Karpas-422 (cell line): ENCODE results near the gene FN1. TPM values are rescaled to one million over a fixed set of nuclear protein-coding genes. Genes with fewer than 3 reads are reported as not detected.

Experiments used
- DNase-seq: peaks from one replicate; pipeline ENCODE4 v3.0.0-alpha.2; 2015
- H2AFZ ChIP-seq: fragments of 200-600 bp; sonication (generic); 2 replicates; pipeline ENCODE4 v1.6.1; 2014; ENCODE audit warnings: antibody characterized with exemption, low read length, mixed read lengths
- H3K27ac ChIP-seq: fragments of 200-600 bp; sonication (generic); 2 replicates; pipeline ENCODE4 v1.5.1; 2014; ENCODE audit warnings: mild to moderate bottlenecking, low read length, moderate library complexity
- H3K27me3 ChIP-seq: fragments of 200-600 bp; sonication (generic); 2 replicates; pipeline ENCODE4 v1.6.1; 2014; ENCODE audit warnings: low read length, mixed read lengths
- H3K36me3 ChIP-seq: fragments of 200-600 bp; sonication (generic); 2 replicates; pipeline ENCODE4 v1.6.1; 2014; ENCODE audit warnings: low read length, mixed read lengths; ENCODE audit not compliant: insufficient read depth
- H3K4me1 ChIP-seq: fragments of 200-600 bp; sonication (generic); 2 replicates; pipeline ENCODE4 v1.6.1; 2014; ENCODE audit warnings: mild to moderate bottlenecking, low read length, mixed read lengths
- H3K4me2 ChIP-seq: fragments of 200-600 bp; sonication (generic); 2 replicates; pipeline ENCODE4 v1.6.1; 2014; ENCODE audit warnings: low read length, low read depth, mild to moderate bottlenecking; ENCODE audit not compliant: poor library complexity, severe bottlenecking
- H3K4me3 ChIP-seq: fragments of 200-600 bp; sonication (generic); 2 replicates; pipeline ENCODE4 v1.5.1; 2014; ENCODE audit warnings: mild to moderate bottlenecking, antibody characterized with exemption, low read length, mixed read lengths
- H3K79me2 ChIP-seq: fragments of 200-600 bp; sonication (generic); 2 replicates; pipeline ENCODE4 v1.6.1; 2014; ENCODE audit warnings: mild to moderate bottlenecking, low read length, mixed read lengths
- H3K9ac ChIP-seq: fragments of 200-600 bp; sonication (generic); 2 replicates; pipeline ENCODE4 v1.6.0; 2014; ENCODE audit warnings: low read length
- H3K9me2 ChIP-seq: fragments of 200-600 bp; sonication (generic), shearing (Covaris generic); replicated peaks from 2 replicates; pipeline ENCODE4 v1.6.0; 2014; ENCODE audit warnings: mild to moderate bottlenecking, low read length, moderate library complexity; ENCODE audit not compliant: insufficient read depth
- H3K9me3 ChIP-seq: fragments of 300-700, 200-600 bp; sonication (generic); 2 replicates; pipeline ENCODE4 v1.6.1; 2014; ENCODE audit warnings: low read length, mixed read lengths
- H4K20me1 ChIP-seq: fragments of 200-600 bp; sonication (generic); 2 replicates; pipeline ENCODE4 v1.6.1; 2014; ENCODE audit warnings: mild to moderate bottlenecking, antibody characterized with exemption, low read length, low read depth; ENCODE audit not compliant: insufficient read depth
- total RNA-seq: library from RNA; depleted of rRNA; stranded (reverse); fragments of >200 nt; shearing (Covaris generic); gene quantifications from 2 replicates; pipeline ENCODE4 v1.2.3, GENCODE V29; 2014; ENCODE audit warnings: low replicate concordance

FN1 gene
- total RNA-seq, 1 experiment from 2014 or later, result 0.67 TPM

DNA sequence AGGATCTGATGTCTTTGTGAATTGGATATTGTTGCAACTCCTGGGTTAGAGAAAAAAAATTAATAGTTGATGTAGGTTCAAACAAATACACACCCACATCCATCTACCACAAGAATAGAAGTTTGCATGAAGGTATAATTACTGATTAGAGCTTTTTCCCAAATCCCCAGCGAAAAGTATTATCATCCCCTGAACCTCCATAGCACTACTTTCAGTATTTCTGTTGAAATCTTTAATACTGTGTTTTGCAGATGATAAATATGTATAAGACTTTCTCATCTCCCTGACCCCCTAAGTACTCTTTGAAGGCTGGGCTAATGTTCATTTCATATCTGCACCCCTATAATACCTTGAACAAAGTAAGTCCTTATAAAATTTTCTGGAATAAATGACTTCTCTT is 6.4 kb downstream of the FN1 start:
- no peak for DNase-seq
- H3K36me3 ChIP-seq, result no peaks in the 10 kb centered on the region
- H3K4me1 ChIP-seq, result no peaks in the 10 kb centered on the region
- H3K9ac ChIP-seq, result no peak overlapping the region
- no peak overlapping the region for H3K4me3 ChIP-seq
- no peaks in the 10 kb centered on the region for H3K27me3 ChIP-seq
- H4K20me1 ChIP-seq, result no peaks in the 10 kb centered on the region
- H3K4me2 ChIP-seq, result no peak overlapping the region
- no peak overlapping the region for H3K27ac ChIP-seq
- H2AFZ ChIP-seq, result no peak overlapping the region
- H3K79me2 ChIP-seq, result no peaks in the 10 kb centered on the region
- no peaks in the 10 kb centered on the region for H3K9me3 ChIP-seq
- H3K9me2 ChIP-seq, result no peaks in the 10 kb centered on the region

- Histone ChIP-seq H3K9me3 (no peaks in the 10 kb centered on the region), H3K4me2 (no peak overlapping the region)
Measured at GRCh38 chr2:215428060-215428910, 7.6 kb downstream of the FN1 start.

DNA sequence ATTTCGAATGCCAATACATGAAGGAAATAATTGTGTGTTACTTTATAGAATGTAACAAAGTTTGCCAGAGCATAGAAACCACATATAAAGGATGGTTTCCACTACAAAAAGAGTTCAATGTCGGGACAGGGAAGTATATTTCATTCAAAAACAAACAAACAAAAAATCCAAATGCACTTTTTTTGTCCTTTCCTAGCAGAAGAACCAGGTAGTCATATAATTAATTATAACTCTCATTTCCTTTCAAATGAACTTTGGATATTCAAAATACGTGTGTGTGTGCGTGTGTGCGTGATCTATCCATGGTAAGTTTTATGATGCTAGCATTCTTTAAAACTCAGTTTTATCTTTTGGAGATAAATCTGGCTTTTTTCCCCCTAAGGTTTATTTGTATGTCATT is 8.3 kb downstream of the FN1 start:
- Histone ChIP-seq H3K4me2 (no peak overlapping the region), H3K9ac (no peak overlapping the region), H3K36me3 (no peaks in the 10 kb centered on the region), H3K9me2 (no peaks in the 10 kb centered on the region), H3K27ac (no peak overlapping the region), H2AFZ (no peak overlapping the region; the same call in 1 of the 2 replicates), H3K9me3 (no peaks in the 10 kb centered on the region), H3K27me3 (no peaks in the 10 kb centered on the region), H3K4me1 (no peaks in the 10 kb centered on the region), H3K4me3 (no peak overlapping the region), H3K79me2 (no peaks in the 10 kb centered on the region), H4K20me1 (no peaks in the 10 kb centered on the region)
- DNase-seq, result no peak

More at GRCh38 chr2:215428060-215428910, 7.6 kb downstream of the FN1 start:
- no peaks in the 10 kb centered on the region for H3K79me2 ChIP-seq
- no peak overlapping the region for H3K27ac ChIP-seq
- H3K9ac ChIP-seq, result no peak overlapping the region
- no peak overlapping the region for H2AFZ ChIP-seq
- H3K4me1 ChIP-seq, result no peaks in the 10 kb centered on the region
- no peaks in the 10 kb centered on the region for H3K36me3 ChIP-seq
- no peaks in the 10 kb centered on the region for H4K20me1 ChIP-seq
- no peak for DNase-seq
- H3K27me3 ChIP-seq, result no peaks in the 10 kb centered on the region
- no peak overlapping the region for H3K4me3 ChIP-seq
- H3K9me2 ChIP-seq, result no peaks in the 10 kb centered on the region

DNA sequence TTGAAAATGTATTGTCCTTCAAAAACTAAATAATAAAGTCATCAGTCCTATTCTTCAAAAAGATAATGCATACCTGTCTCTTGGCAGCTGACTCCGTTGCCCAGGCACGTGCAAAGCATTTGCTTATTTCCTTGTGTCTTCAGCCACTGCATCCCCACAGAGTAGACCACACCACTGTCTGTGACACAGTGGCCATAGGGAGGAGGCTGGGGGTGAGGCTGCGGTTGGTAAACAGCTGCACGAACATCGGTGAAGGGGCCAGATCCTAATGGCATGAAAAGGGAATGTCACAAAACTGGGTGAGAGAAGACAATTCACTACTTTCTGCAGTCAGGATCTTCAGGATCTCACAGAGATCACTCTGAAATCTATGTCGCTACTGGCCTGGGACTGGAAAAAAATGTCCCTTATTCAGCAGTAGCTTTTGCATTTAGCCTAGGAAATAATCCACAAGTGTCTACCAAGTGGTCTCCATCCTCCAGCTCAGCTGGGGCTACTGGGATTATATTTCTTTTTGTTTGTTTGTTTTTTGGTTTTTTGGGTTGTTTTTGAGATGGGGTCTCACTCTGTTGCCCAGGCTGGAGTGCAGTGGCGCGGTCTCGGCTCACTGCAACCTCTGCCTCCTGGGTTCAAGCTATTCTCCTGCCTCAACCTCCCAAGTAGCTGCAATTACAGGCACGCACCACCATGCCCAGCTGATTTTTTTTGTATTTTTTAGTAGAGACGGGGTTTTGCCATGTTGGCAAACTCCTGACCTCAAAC is 10.7 kb downstream of the FN1 start:
- no peak overlapping the region for H3K4me2 ChIP-seq
- no peak for DNase-seq
- H3K9me2 ChIP-seq, result no peaks in the 10 kb centered on the region

DNA sequence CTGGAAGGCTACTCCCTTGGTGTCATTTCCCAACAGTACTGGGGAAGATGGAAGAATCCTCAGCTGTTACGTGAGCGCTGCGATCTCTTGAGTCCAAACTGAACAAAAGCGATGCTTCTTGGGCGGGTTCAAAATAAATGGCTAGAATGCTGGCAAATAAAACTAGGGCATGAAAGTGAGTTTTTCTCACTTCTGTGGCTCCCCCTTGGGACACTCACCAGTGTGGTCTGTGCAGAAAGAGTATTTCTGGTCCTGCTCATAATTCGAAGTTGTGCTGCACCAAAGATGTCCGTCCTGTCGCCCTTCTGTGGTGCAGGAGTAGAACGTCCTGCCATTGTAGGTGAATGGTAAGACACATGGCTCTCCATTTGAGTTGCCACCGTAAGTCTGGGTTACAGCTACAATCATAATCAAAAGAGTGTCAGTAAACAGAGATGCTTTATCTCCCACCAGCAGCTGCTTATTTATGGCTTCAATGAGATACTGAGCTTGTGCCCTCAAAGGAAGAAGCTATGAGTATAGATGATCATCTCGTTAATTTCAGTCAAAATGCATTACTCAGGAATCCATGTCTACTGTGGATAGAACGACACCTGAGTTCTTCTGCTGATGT is 11.8 kb downstream of the FN1 start:
- Histone ChIP-seq H3K4me2 (no peak overlapping the region), H3K27me3 (no peaks in the 10 kb centered on the region), H3K79me2 (no peaks in the 10 kb centered on the region), H3K27ac (no peak overlapping the region), H3K4me3 (no peak overlapping the region), H4K20me1 (no peaks in the 10 kb centered on the region), H3K36me3 (no peaks in the 10 kb centered on the region), H3K9ac (no peak overlapping the region), H3K9me3 (no peaks in the 10 kb centered on the region), H3K4me1 (no peaks in the 10 kb centered on the region), H2AFZ (no peak overlapping the region), H3K9me2 (no peaks in the 10 kb centered on the region)
- no peak for DNase-seq

More for the DNA sequence above, 10.7 kb downstream of the FN1 start:
- no peaks in the 10 kb centered on the region for H3K36me3 ChIP-seq
- H3K4me3 ChIP-seq, result no peak overlapping the region
- H3K9me3 ChIP-seq, result no peaks in the 10 kb centered on the region
- no peak overlapping the region for H2AFZ ChIP-seq
- H3K4me1 ChIP-seq, result no peaks in the 10 kb centered on the region
- no peaks in the 10 kb centered on the region for H3K79me2 ChIP-seq
- no peak overlapping the region for H3K9ac ChIP-seq
- H4K20me1 ChIP-seq, result no peaks in the 10 kb centered on the region
- no peaks in the 10 kb centered on the region for H3K27me3 ChIP-seq
- H3K27ac ChIP-seq, result no peak overlapping the region

DNA sequence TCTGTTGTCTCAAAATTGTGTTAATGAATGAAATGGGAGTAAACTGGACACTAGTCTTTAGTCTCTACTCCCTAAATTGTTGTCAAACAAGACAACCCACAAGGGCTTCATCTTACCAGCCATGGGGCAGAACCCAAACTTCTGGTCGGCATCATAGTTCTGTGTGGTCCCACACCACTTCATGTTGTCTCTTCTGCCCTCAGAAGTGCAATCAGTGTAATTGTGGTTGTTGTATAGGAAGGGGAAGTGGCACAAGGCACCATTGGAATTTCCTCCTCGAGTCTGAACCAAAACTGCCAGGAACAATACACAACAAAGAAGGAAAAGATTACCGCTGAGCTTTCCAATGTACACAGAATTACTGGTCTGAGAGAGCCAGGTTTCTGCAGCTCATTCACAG is 12.6 kb downstream of the FN1 start:
- H3K4me2 ChIP-seq, result no peak overlapping the region

GRCh38 chr2:215422676-215423075 is 13.2 kb downstream of the FN1 start:
- Histone ChIP-seq H4K20me1 (no peaks in the 10 kb centered on the region), H3K9me2 (no peaks in the 10 kb centered on the region), H3K4me2 (no peak overlapping the region), H2AFZ (no peak overlapping the region), H3K4me3 (no peak overlapping the region), H3K27ac (no peak overlapping the region), H3K9me3 (no peaks in the 10 kb centered on the region), H3K36me3 (no peaks in the 10 kb centered on the region), H3K27me3 (no peaks in the 10 kb centered on the region), H3K9ac (no peak overlapping the region), H3K4me1 (no peaks in the 10 kb centered on the region), H3K79me2 (no peaks in the 10 kb centered on the region)
- DNase-seq, result no peak

More for the DNA sequence above, 12.6 kb downstream of the FN1 start:
- Histone ChIP-seq H3K4me3 (no peak overlapping the region), H3K79me2 (no peaks in the 10 kb centered on the region), H3K9me2 (no peaks in the 10 kb centered on the region), H3K9me3 (no peaks in the 10 kb centered on the region), H3K27me3 (no peaks in the 10 kb centered on the region), H3K36me3 (no peaks in the 10 kb centered on the region), H3K27ac (no peak overlapping the region), H3K9ac (no peak overlapping the region), H4K20me1 (no peaks in the 10 kb centered on the region), H2AFZ (no peak overlapping the region), H3K4me1 (no peaks in the 10 kb centered on the region)
- no peak for DNase-seq

- H2AFZ ChIP-seq, result no peak overlapping the region
Measured at GRCh38 chr2:215421859-215422461, 13.9 kb downstream of the FN1 start.

More at GRCh38 chr2:215421859-215422461, 13.9 kb downstream of the FN1 start:
- Histone ChIP-seq H3K4me3 (no peak overlapping the region), H3K9me3 (no peaks in the 10 kb centered on the region), H3K4me1 (no peaks in the 10 kb centered on the region), H3K9me2 (no peaks in the 10 kb centered on the region), H3K4me2 (no peak overlapping the region), H4K20me1 (no peaks in the 10 kb centered on the region), H3K79me2 (no peaks in the 10 kb centered on the region), H3K27ac (no peak overlapping the region), H3K9ac (no peak overlapping the region), H3K27me3 (no peaks in the 10 kb centered on the region), H3K36me3 (no peaks in the 10 kb centered on the region)
- no peak for DNase-seq
